GM12801 (cell line): ENCODE measurements around the gene SLC22A17.

ENCODE experiments used
- TF ChIP-seq, protein P1 (sequence below): IDR thresholded peaks from one replicate; pipeline ENCODE4 v1.5.1; 2011; ENCODE audit warnings: control low read depth; ENCODE audit not compliant: insufficient read length; ENCODE audit errors: extremely low read depth

Gene SLC22A17

DNA sequence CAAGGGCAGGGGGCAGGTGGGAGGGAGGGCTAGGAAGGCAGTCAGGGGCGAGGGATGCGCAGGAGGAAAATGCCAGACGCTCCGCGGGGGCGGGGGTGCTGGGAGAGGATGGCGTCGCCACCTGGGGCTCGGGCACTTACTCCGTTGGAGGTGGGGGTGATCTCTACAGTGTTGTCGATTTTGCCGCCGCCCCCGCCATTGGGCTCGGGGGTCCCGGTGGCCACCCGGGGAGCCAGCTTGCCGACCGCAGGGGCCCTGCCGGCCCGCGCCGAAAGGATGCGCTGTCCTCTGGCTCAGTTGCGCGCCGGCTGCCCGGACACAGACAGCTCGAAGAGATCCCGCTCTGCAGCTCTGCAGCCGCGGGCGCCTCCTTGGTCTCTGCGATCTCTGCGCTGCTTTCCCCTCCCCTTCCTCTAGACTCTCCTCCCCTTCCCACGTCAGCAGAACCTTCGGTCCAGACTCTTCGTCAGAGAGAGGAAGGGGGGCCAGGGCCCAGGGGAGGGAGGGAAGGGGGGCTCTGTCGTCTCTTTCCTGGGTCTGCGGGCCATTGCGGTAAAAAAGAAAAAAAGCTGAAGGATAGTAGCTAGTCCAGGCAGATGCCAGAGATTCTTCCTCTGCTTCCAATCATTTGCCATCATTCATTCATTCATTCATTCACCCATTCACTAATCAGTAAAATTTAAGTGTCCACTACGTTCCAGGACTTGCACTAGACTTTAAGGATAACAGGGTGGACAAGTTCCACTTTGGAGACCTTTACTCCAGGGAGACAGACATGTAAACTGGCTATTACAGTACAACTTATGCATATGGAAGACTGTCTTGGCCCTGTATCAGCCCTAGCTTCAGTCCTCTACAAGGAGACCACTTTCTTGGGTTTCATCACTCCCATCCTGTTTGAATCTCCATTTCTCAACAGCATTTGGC, at the start of gene SLC22A17:
Gene SLC22A17 (minus strand): TSS at position 382 of the 927 bp plus-strand sequence.
- TF ChIP-seq, protein P1, sequence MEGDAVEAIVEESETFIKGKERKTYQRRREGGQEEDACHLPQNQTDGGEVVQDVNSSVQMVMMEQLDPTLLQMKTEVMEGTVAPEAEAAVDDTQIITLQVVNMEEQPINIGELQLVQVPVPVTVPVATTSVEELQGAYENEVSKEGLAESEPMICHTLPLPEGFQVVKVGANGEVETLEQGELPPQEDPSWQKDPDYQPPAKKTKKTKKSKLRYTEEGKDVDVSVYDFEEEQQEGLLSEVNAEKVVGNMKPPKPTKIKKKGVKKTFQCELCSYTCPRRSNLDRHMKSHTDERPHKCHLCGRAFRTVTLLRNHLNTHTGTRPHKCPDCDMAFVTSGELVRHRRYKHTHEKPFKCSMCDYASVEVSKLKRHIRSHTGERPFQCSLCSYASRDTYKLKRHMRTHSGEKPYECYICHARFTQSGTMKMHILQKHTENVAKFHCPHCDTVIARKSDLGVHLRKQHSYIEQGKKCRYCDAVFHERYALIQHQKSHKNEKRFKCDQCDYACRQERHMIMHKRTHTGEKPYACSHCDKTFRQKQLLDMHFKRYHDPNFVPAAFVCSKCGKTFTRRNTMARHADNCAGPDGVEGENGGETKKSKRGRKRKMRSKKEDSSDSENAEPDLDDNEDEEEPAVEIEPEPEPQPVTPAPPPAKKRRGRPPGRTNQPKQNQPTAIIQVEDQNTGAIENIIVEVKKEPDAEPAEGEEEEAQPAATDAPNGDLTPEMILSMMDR: no peak

DNA sequence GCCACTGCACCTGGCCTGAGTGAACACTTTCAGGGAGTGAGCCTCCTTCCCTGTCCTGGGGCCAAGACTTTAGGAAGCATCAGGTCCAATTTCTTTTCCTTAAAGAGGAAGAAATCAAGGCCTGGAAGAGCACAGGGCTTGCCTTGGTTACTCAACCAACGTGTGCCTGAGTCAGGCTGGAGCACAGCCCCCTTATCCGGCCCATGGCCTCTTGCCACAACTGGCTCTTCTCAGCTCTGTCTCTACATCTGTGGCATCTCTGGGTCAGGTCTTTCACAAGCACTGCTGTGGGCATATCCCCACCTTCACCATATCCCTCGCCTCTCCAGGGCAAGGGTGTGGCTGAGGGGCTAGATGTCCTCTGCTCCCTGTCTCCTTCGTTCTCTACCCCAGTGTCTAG, 48.6 kb upstream of the SLC22A17 start:
- TF ChIP-seq, protein P1: no peak

DNA sequence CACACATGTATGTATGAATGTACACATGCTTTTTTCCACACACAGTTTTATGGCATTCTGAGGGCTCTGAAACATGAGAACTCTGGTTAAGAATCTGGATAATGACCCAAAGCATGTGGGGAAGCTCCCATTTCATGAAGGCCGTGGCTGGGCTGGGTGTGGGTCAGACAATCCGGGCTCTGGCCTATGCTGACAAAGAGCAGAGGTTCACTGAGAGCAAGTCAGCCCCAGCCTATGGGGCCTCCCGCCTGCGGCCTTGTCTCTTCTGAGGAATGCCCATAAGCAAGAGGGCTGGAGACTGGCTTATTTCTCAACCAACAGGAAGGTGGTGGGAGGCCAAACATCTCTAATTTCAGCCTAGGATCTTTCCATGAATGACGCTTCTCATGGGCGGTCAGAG, 46.9 kb upstream of the SLC22A17 start:
- TF ChIP-seq, protein P1: no peak

DNA sequence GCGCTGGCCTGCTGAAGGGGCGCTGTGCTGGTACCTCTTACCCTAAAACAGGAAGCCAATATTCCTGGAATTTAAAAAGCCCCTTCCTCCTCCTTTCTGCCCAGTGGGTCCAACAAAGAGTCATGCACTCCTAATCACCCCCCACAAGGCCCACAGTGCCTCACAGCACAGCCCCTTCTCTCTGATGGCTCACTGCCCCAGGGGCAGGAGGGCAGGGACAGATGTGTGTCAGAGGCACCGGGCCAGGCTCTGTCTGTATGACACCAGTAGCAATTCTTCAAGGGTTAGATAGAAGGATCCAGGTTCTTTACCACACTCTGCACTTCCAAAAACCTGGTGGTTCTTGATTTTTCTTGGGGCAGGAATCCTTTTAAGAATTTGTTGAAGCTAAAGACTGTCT, 46.4 kb upstream of the SLC22A17 start:
- TF ChIP-seq, protein P1: no peak

DNA sequence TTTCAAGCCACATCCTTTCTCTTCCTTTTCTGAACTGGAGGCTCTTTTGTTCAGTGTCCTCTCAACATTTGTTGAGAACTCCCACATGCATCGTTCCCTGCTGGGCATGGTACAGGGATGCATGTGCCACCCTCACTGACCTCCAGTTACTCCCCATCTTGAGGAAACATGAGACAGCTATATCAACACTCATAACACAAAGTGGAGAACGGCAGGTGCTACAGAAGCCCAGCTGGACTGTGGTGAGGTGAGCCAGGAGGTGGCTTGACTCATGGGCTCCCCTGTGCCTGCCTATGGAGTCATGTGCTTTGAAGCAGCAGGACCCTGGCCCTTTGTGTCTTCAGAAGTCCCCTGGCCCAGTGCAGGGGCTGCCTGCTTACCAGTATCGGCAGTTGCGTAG, 45.7 kb upstream of the SLC22A17 start:
- TF ChIP-seq, protein P1: no peak

DNA sequence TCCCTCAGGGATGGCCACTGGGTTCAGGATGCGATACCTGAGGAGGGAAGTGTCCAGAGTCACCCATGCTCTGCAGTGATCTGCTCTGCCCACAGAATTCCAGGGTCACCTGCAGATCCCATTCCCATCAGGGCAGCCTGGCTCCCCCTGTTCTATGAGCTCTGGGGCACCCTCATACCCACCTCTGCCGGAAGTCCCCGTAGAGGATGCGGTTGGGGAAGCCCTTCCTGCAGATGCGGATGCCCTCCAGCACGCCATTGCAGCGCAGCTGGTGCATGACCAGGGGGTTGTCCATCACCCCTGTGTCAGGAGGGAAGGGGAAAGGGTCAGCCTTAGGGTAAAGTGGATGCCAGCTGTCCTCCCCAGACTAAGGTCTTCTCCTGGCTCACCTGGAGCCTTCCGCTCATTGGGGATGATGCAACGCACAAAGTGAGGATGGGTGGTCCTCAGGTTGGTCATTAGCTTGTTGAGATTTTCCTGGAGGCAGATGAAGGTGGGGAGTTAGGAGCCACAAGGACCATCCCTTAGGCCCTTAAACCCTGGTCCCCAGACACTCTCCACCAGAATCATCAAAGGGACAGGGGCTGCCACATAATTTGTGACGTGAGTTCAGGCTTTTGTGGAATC, 44.2 kb upstream of the SLC22A17 start:
- TF ChIP-seq, protein P1: no peak

DNA sequence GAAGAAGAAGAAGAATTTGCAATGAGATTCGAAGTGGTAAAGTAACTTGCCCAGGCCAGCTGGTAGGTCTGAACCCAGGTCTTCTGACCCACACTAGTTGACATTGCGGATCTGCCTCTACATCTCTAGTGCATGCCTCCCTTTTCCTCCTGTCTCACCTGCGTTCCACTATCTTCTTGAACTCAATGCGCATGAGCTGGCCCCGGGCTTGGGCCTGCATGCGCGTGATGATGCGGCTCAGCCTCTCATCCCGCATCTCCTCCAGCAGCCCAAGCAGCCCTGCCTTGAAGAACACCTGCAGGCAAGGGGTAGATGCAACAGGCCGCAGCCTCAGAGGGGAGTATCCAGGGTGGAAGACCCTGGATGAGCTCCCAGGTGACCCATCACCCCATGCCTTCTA, 43.4 kb upstream of the SLC22A17 start:
- TF ChIP-seq, protein P1: no peak
